ENCODE data around the gene PTGIS. TPM values are rescaled to one million over a fixed set of nuclear protein-coding genes. Genes with fewer than 3 reads are reported as not detected.

PTGIS gene
- total and polyA plus RNA-seq, 2 donors (not counting 3 experiments of a cell fraction or from before 2014, with no cell fraction given), result 6.2 to 11.8 TPM

- Histone ChIP-seq H3K27ac (ENCODE audit: insufficient read depth, low read depth, low read length) (no peak overlapping the region), H4K20me1 (replicated peaks; ENCODE audit: control insufficient read depth, extremely low read depth, insufficient read depth, low read length) (no peaks in the 10 kb centered on the region), H3K4me1 (ENCODE audit: control insufficient read depth, extremely low read depth, insufficient read depth, low read length) (peaks cover 2% of the 10 kb centered on the region), H3K4me3 (replicated peaks in 1 of 3; ENCODE audit: insufficient read depth in 1 of 3, low read depth in 1 of 3, low read length in 3 of 3) (no peak overlapping the region), H2AFZ (ENCODE audit: low read depth, low read length) (no peak overlapping the region), H3K36me3 (ENCODE audit: control insufficient read depth in 2 of 2, extremely low read depth in 1 of 2, insufficient read depth in 2 of 2, low read length in 2 of 2) (no peaks in the 10 kb centered on the region), H3K9ac (replicated peaks; ENCODE audit: extremely low read depth, insufficient read depth, low read length) (no peak overlapping the region), H3K9me1 (replicated peaks; ENCODE audit: control insufficient read depth, extremely low read depth, insufficient read depth, low read length) (no peaks in the 10 kb centered on the region), H3K9me3 (replicated peaks; ENCODE audit: control insufficient read depth, insufficient read depth, low read length) (peaks cover 2% of the 10 kb centered on the region), H3K4me2 (ENCODE audit: insufficient read depth, low read length) (no peak overlapping the region), H3K79me2 (ENCODE audit: control insufficient read depth, insufficient read depth, low read length) (no peaks in the 10 kb centered on the region), H3K27me3 (ENCODE audit: control insufficient read depth in 2 of 2, insufficient read depth in 2 of 2, low read length in 2 of 2) (no peaks in the 10 kb centered on the region)
- BruUV-seq (replicated peaks), result no TSS peak
- FAIRE-seq, result no peak
- intact Hi-C loops (cut with micrococcal nuclease), result no loop called here
- dilution Hi-C loops (cut with MboI; ENCODE audit: extremely low pct_ligation_motif_present, low sequenced_read_pairs), result no loop called here
- ChIA-PET CTCF (interaction anchor here (2.2 to 2.8 kb wide), 2 partner anchors 10 to 44 kb away, joined by 5 to 13 read pairs; no protein-coding TSS in a partner anchor), POLR2A (interaction anchor here (0.7 kb wide), 1 partner anchor 8 kb away, joined by 3 read pairs; no protein-coding TSS in a partner anchor)
- DNase-seq (ENCODE audit: low read depth, low spot score), result no peak
- TF ChIP-seq EZH2 (IDR thresholded peaks at IDR 0.05; ENCODE audit: borderline replicate concordance, low read depth, low read length, severe bottlenecking), result no peak
- TF ChIP-seq POLR2AphosphoS5 (IDR thresholded peaks at IDR 0.05; ENCODE audit: insufficient read depth, low read depth, low read length), result no peak
- no peak for TF ChIP-seq FOS (IDR thresholded peaks at IDR 0.05; ENCODE audit: borderline replicate concordance, insufficient read depth, low read length)
- no peak for TF ChIP-seq POLR2A (IDR thresholded peaks at IDR 0.05; ENCODE audit: low read depth, low read length)
- TF ChIP-seq MAX (IDR thresholded peaks at IDR 0.05; ENCODE audit: insufficient read depth, insufficient read length), result no peak
- TF ChIP-seq, protein P1, sequence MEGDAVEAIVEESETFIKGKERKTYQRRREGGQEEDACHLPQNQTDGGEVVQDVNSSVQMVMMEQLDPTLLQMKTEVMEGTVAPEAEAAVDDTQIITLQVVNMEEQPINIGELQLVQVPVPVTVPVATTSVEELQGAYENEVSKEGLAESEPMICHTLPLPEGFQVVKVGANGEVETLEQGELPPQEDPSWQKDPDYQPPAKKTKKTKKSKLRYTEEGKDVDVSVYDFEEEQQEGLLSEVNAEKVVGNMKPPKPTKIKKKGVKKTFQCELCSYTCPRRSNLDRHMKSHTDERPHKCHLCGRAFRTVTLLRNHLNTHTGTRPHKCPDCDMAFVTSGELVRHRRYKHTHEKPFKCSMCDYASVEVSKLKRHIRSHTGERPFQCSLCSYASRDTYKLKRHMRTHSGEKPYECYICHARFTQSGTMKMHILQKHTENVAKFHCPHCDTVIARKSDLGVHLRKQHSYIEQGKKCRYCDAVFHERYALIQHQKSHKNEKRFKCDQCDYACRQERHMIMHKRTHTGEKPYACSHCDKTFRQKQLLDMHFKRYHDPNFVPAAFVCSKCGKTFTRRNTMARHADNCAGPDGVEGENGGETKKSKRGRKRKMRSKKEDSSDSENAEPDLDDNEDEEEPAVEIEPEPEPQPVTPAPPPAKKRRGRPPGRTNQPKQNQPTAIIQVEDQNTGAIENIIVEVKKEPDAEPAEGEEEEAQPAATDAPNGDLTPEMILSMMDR (IDR thresholded peaks at IDR 0.05; ENCODE audit: extremely low read depth in 1 of 2, insufficient read depth in 1 of 2, low read depth in 1 of 2, low read length in 2 of 2), result no peak
- no peak for TF ChIP-seq GATA2 (IDR thresholded peaks at IDR 0.05; ENCODE audit: insufficient read depth, insufficient read length, low read depth, low read length)
- TF ChIP-seq JUN (IDR thresholded peaks at IDR 0.05; ENCODE audit: borderline replicate concordance, insufficient read depth, insufficient read length, low read depth), result no peak
- no peak for TF ChIP-seq MYC (IDR thresholded peaks at IDR 0.05; ENCODE audit: low read depth, low read length)
These were observed 17.8 kb upstream of the PTGIS start for GRCh38 chr20:49585585-49586245.
